Keratinocyte (primary cell): Measurements from ENCODE around the gene ATPAF2.

ENCODE experiments used
- CTCF ChIP-seq, 3 experiments: IDR thresholded peaks in 1 of 3; conservative IDR thresholded peaks in 1 of 3; optimal IDR thresholded peaks in 1 of 3; 2 replicates in 2 of 3; 3 replicates in 1 of 3; pipeline versions ENCODE3 to v1.5.1; 2011; ENCODE audit warnings: low read length in 3 of 3, mild to moderate bottlenecking in 3 of 3, moderate library complexity in 2 of 3, control low read depth in 1 of 3, inconsistent platforms in 1 of 3; ENCODE audit not compliant: insufficient read depth in 2 of 3; ENCODE audit errors: extremely low read depth in 1 of 3
- EZH2 ChIP-seq: IDR thresholded peaks from one replicate; pipeline ENCODE4 v1.6.1; 2012; ENCODE audit warnings: inconsistent platforms, mild to moderate bottlenecking, low read length, moderate library complexity

GRCh38 chr17:18005496-18005895, 33.5 kb downstream of the ATPAF2 start:
- TF ChIP-seq CTCF (optimal IDR thresholded peaks at IDR 0.05 in 1 of 3, IDR thresholded peaks at IDR 0.05 in 1 of 3, conservative IDR thresholded peaks at IDR 0.05 in 1 of 3; ENCODE audit: extremely low read depth in 1 of 3, insufficient read depth in 2 of 3, low read length in 3 of 3) (no peak), EZH2 (no peak)
